Measurements from ENCODE around the gene GNG7. TPM values are rescaled to one million over a fixed set of nuclear protein-coding genes. Genes with fewer than 3 reads are reported as not detected.

GNG7 gene
- total and polyA plus RNA-seq, 10 of the 15 experiments (the other 5 are each of a cell fraction or from before 2014, with no cell fraction given) = 1.9 to 13.6 (median 6.5) TPM

GRCh38 chr19:2678044-2678671, 24.3 kb downstream of the GNG7 start (continued):
- TF ChIP-seq MTA3 (IDR thresholded peaks at IDR 0.05; ENCODE audit: borderline replicate concordance, low read length) = peak; percentile 39; the same call in 1 of the 2 replicates
- peak; percentile 51; the same call in 1 of the 2 replicates for TF ChIP-seq CREM (IDR thresholded peaks at IDR 0.05; ENCODE audit: low read depth)
- no peak for TF ChIP-seq ESRRA (IDR thresholded peaks at IDR 0.05; ENCODE audit: low read length)
- peak; percentile 91 for TF ChIP-seq IKZF1 (conservative IDR thresholded peaks at IDR 0.05)
- TF ChIP-seq BCL11A (IDR thresholded peaks at IDR 0.05; ENCODE audit: low read depth, low read length) = 0 out of 2 replicates have a peak, but pooled peaks have one; percentile 29
- peak in 1 of 2 experiments; percentile 36; a peak in 1 of 3 replicates for TF ChIP-seq EGR1 (IDR thresholded peaks at IDR 0.05; ENCODE audit: borderline replicate concordance in 1 of 2, low read depth in 2 of 2, low read length in 2 of 2)
- 0 out of 2 replicates have a peak, but pooled peaks have one; percentile 42 for TF ChIP-seq IRF4 (IDR thresholded peaks at IDR 0.05; ENCODE audit: low read depth, low read length)
- TF ChIP-seq BRCA1 (IDR thresholded peaks at IDR 0.05; ENCODE audit: low read depth, low read length) = no peak
- TF ChIP-seq, protein P1, sequence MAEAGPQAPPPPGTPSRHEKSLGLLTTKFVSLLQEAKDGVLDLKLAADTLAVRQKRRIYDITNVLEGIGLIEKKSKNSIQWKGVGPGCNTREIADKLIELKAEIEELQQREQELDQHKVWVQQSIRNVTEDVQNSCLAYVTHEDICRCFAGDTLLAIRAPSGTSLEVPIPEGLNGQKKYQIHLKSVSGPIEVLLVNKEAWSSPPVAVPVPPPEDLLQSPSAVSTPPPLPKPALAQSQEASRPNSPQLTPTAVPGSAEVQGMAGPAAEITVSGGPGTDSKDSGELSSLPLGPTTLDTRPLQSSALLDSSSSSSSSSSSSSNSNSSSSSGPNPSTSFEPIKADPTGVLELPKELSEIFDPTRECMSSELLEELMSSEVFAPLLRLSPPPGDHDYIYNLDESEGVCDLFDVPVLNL (IDR thresholded peaks at IDR 0.05; ENCODE audit: low read depth, low read length) = no peak

GRCh38 chr19:2676823-2677222, 25.7 kb downstream of the GNG7 start:
- ChIA-PET POLR2A (no interaction called here), SMC1A (ENCODE audit: uncharacterized antibody, unreplicated experiment) (interaction anchor here (1.0 kb wide), 1 partner anchor 14 kb away, joined by 3 read pairs; no protein-coding TSS in a partner anchor), CTCF (no interaction called here), RAD21 (ENCODE audit: unreplicated experiment) (no interaction called here)
- Histone ChIP-seq H3K4me3 (no peak overlapping the region), H3K27me3 (replicated peaks in 1 of 2; ENCODE audit: control insufficient read depth in 2 of 2, insufficient read depth in 2 of 2, low read length in 1 of 2) (no peaks in the 10 kb centered on the region), H3K9ac (ENCODE audit: control insufficient read depth, insufficient read depth, low read length) (no peak overlapping the region), H3K36me3 (ENCODE audit: control insufficient read depth in 2 of 2, insufficient read depth in 2 of 2, low read length in 1 of 2) (peaks cover 0 to 5% of the 10 kb centered on the region in 2 experiments; a peak in 1 of 4 replicates), H3K4me2 (ENCODE audit: control insufficient read depth, insufficient read depth) (no peak overlapping the region), H2AFZ (ENCODE audit: control insufficient read depth, low read depth, low read length) (no peak overlapping the region), H3K79me2 (ENCODE audit: control insufficient read depth, insufficient read depth, low read length) (peaks cover 4% of the 10 kb centered on the region), H3K9me3 (replicated peaks; ENCODE audit: control insufficient read depth, insufficient read depth, low read length) (peaks cover 5% of the 10 kb centered on the region; the same call in 2 of the 3 replicates), H3K4me1 (ENCODE audit: control insufficient read depth, insufficient read depth, low read length) (peaks cover 33% of the 10 kb centered on the region), H3K27ac (ENCODE audit: control insufficient read depth, insufficient read depth) (no peak overlapping the region), H4K20me1 (ENCODE audit: control insufficient read depth, insufficient read depth) (no peaks in the 10 kb centered on the region)
- 95% methylated on average over 12 of the region's 12 CpGs for WGBS (ENCODE audit: insufficient coverage, insufficient replicate concordance, low lambda C conversion rate, missing lambda C conversion rate)
- FAIRE-seq = no peak
- DNase-seq (ENCODE audit: low read depth, low spot score) = no peak
- no peak for ATAC-seq
- intact Hi-C loops (cut with micrococcal nuclease; ENCODE audit: unreplicated experiment) = no loop called here
- in situ Hi-C loops (cut with MboI) = no loop called here
- no TSS peak for BruUV-seq (replicated peaks)
- TF ChIP-seq DPF2 (IDR thresholded peaks at IDR 0.05) (no peak), POLR2AphosphoS2 (IDR thresholded peaks at IDR 0.05; ENCODE audit: low read depth, low read length) (no peak), EGR1 (IDR thresholded peaks at IDR 0.05; ENCODE audit: borderline replicate concordance in 1 of 2, low read depth in 2 of 2, low read length in 2 of 2) (no peak), ZNF384 (IDR thresholded peaks at IDR 0.05; ENCODE audit: borderline replicate concordance, low read depth, low read length) (no peak), SMARCA5 (IDR thresholded peaks at IDR 0.05) (no peak), MTA3 (IDR thresholded peaks at IDR 0.05; ENCODE audit: borderline replicate concordance, low read length) (no peak), ZBTB11 (CRISPR knock-in tag; IDR thresholded peaks at IDR 0.05) (no peak), KLF5 (IDR thresholded peaks at IDR 0.05; ENCODE audit: partially characterized antibody) (no peak), FOXM1 (IDR thresholded peaks at IDR 0.05; ENCODE audit: low read depth, low read length) (no peak), HCFC1 (IDR thresholded peaks at IDR 0.05; ENCODE audit: low read length) (no peak)
- TF ChIP-seq, protein P2, sequence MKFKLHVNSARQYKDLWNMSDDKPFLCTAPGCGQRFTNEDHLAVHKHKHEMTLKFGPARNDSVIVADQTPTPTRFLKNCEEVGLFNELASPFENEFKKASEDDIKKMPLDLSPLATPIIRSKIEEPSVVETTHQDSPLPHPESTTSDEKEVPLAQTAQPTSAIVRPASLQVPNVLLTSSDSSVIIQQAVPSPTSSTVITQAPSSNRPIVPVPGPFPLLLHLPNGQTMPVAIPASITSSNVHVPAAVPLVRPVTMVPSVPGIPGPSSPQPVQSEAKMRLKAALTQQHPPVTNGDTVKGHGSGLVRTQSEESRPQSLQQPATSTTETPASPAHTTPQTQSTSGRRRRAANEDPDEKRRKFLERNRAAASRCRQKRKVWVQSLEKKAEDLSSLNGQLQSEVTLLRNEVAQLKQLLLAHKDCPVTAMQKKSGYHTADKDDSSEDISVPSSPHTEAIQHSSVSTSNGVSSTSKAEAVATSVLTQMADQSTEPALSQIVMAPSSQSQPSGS (IDR thresholded peaks at IDR 0.05; ENCODE audit: low read length) = no peak

Data from GM12878 (cell line).